H1 (cell line): ENCODE results near the gene SNX3. TPM values are rescaled to one million over a fixed set of nuclear protein-coding genes. Genes with fewer than 3 reads are reported as not detected.

Experiments
- CTCF ChIA-PET: fragments of 300-600 bp; sonication (Branson Sonifier 250); formaldehyde crosslinking; loops from one replicate; lab custom pipeline; 2021; ENCODE audit not compliant: partially characterized antibody; lab: Charles Lee
- POLR2A ChIA-PET: fragments of 300-600 bp; sonication (Branson Sonifier 250); formaldehyde crosslinking; loops from one replicate; lab custom pipeline; 2021; ENCODE audit warnings: inconsistent platforms; ENCODE audit not compliant: partially characterized antibody; lab: Charles Lee
- DNase-seq, 2 experiments: peaks; one replicate each; pipeline versions ENCODE4 v3.0.0 to v3.0.0-alpha.2; 2010 to 2022; ENCODE audit warnings: low spot score in 2 of 2, low read depth in 1 of 2, mixed read lengths in 1 of 2
- FAIRE-seq: peaks from 2 replicates; lab custom pipeline; 2011; peaks lifted over from hg19 to GRCh38; lab: Jason Lieb, UNC
- H2AFZ ChIP-seq: 2 replicates; pipeline ENCODE4 v1.8.1; 2012; ENCODE audit warnings: low read length, inconsistent platforms
- H2AK5ac ChIP-seq: 2 replicates; pipeline ENCODE4 v1.6.1; 2013; ENCODE audit warnings: low read depth, low read length
- H2BK120ac ChIP-seq: replicated peaks from 2 replicates; pipeline ENCODE3; 2013; ENCODE audit warnings: low read depth, low read length, inconsistent platforms
- H2BK12ac ChIP-seq: 2 replicates; pipeline ENCODE4 v1.6.1; 2013; ENCODE audit warnings: low read depth, low read length
- H2BK15ac ChIP-seq: 2 replicates; pipeline ENCODE4 v1.6.1; 2013; ENCODE audit warnings: low read length
- H2BK20ac ChIP-seq: 2 replicates; pipeline ENCODE4 v1.6.1; 2013; ENCODE audit warnings: low read length
- H2BK5ac ChIP-seq: 2 replicates; pipeline ENCODE4 v1.6.1; 2013; ENCODE audit warnings: low read depth, low read length
- H3K14ac ChIP-seq: 2 replicates; pipeline ENCODE4 v1.6.1; 2013; ENCODE audit warnings: inconsistent platforms; ENCODE audit not compliant: insufficient read length
- H3K18ac ChIP-seq: 2 replicates; pipeline ENCODE4 v1.6.1; 2013; ENCODE audit warnings: low read length; ENCODE audit errors: extremely low read depth
- H3K23ac ChIP-seq: 2 replicates; pipeline ENCODE4 v1.6.1; 2013; ENCODE audit warnings: inconsistent platforms; ENCODE audit not compliant: insufficient read length
- H3K23me2 ChIP-seq: 2 replicates; pipeline ENCODE4 v1.6.1; 2013; ENCODE audit warnings: low read depth, low read length
- H3K27ac ChIP-seq: 2 replicates; pipeline ENCODE4 v1.6.1; 2011; ENCODE audit warnings: low read depth, low read length, inconsistent platforms
- H3K27me3 ChIP-seq, 4 experiments: replicated peaks in 1 of 4; 1 replicate in 1 of 4; 2 replicates in 3 of 4; pipeline versions ENCODE4 v1.6.1 to v1.8.1; 2011 to 2013; ENCODE audit warnings: low read length in 3 of 4, mild to moderate bottlenecking in 3 of 4, inconsistent platforms in 2 of 4, mixed read lengths in 2 of 4, moderate library complexity in 1 of 4; ENCODE audit not compliant: control insufficient read depth in 3 of 4, insufficient read depth in 3 of 4; ENCODE audit errors: extremely low read depth in 1 of 4
- H3K36me3 ChIP-seq, 4 experiments: 2 replicates each; pipeline versions ENCODE4 v1.6.1 to v1.8.1; 2011 to 2013; ENCODE audit warnings: mild to moderate bottlenecking in 4 of 4, low read length in 3 of 4, moderate library complexity in 2 of 4, control low read depth in 1 of 4, inconsistent platforms in 1 of 4; ENCODE audit not compliant: insufficient read depth in 4 of 4, control insufficient read depth in 2 of 4
- H3K4ac ChIP-seq: replicated peaks from 2 replicates; pipeline ENCODE3; 2013; ENCODE audit warnings: low read length, low read depth, mixed read lengths, inconsistent platforms; ENCODE audit not compliant: insufficient read length
- H3K4me1 ChIP-seq, 4 experiments: replicated peaks in 1 of 4; 1 replicate in 1 of 4; 2 replicates in 3 of 4; pipeline versions ENCODE4 v1.6.1 to v1.8.1; 2011 to 2013; ENCODE audit warnings: low read length in 3 of 4, inconsistent platforms in 2 of 4, mixed read lengths in 1 of 4; ENCODE audit not compliant: insufficient read depth in 4 of 4, control insufficient read depth in 3 of 4
- H3K4me2 ChIP-seq, 2 experiments: 2 replicates each; pipeline versions ENCODE4 v1.6.1 to v1.8.1; 2011 to 2013; ENCODE audit warnings: low read depth in 2 of 2, low read length in 2 of 2, control low read depth in 1 of 2, inconsistent platforms in 1 of 2, mild to moderate bottlenecking in 1 of 2; ENCODE audit not compliant: insufficient read depth in 1 of 2
- H3K4me3 ChIP-seq, 4 experiments: fragments of 200-600, 300-600 bp in 1 of 4; sonication (generic), shearing (Covaris generic), sonication (Bioruptor Twin) in 1 of 4; 2 replicates each; pipeline versions ENCODE4 v1.5.1 to v1.8.1; 2011 to 2016; ENCODE audit warnings: low read length in 4 of 4, low read depth in 3 of 4, control low read depth in 2 of 4, inconsistent platforms in 2 of 4, mild to moderate bottlenecking in 2 of 4, mixed read lengths in 1 of 4, moderate library complexity in 1 of 4; ENCODE audit not compliant: insufficient read depth in 2 of 4; ENCODE audit errors: extremely low read depth in 1 of 4
- H3K56ac ChIP-seq: replicated peaks from 2 replicates; pipeline ENCODE3; 2013; ENCODE audit warnings: low read depth, mild to moderate bottlenecking, mixed read lengths, low read length, inconsistent platforms; ENCODE audit not compliant: insufficient read length
- H3K79me1 ChIP-seq: 2 replicates; pipeline ENCODE4 v1.6.1; 2013; ENCODE audit warnings: low read depth, low read length, control low read depth
- H3K79me2 ChIP-seq, 2 experiments: 2 replicates each; pipeline versions ENCODE4 v1.6.1 to v1.8.1; 2012 to 2013; ENCODE audit warnings: low read length in 2 of 2, mild to moderate bottlenecking in 2 of 2, inconsistent platforms in 1 of 2; ENCODE audit not compliant: insufficient read depth in 2 of 2, control insufficient read depth in 1 of 2
- H3K9ac ChIP-seq, 4 experiments: replicated peaks in 1 of 4; 1 replicate in 1 of 4; 2 replicates in 3 of 4; pipeline versions ENCODE4 v1.6.1 to v1.8.1; 2011 to 2013; ENCODE audit warnings: low read depth in 3 of 4, low read length in 3 of 4, control low read depth in 2 of 4, mild to moderate bottlenecking in 2 of 4, moderate library complexity in 2 of 4, inconsistent platforms in 1 of 4; ENCODE audit errors: extremely low read depth in 1 of 4
- H3K9me3 ChIP-seq, 2 experiments: 2 replicates each; pipeline versions ENCODE4 v1.6.1 to v1.8.1; 2012 to 2013; ENCODE audit warnings: mild to moderate bottlenecking in 2 of 2, moderate library complexity in 2 of 2, control low read depth in 1 of 2, inconsistent platforms in 1 of 2, low read depth in 1 of 2, low read length in 1 of 2, mixed read lengths in 1 of 2; ENCODE audit not compliant: insufficient read depth in 2 of 2
- H4K20me1 ChIP-seq, 2 experiments: replicated peaks in 1 of 2; 2 replicates each; pipeline versions ENCODE3 to v1.8.1; 2011 to 2013; ENCODE audit warnings: inconsistent platforms in 2 of 2, low read length in 2 of 2, mild to moderate bottlenecking in 1 of 2; ENCODE audit not compliant: insufficient read depth in 2 of 2, control insufficient read depth in 1 of 2
- H4K5ac ChIP-seq: 2 replicates; pipeline ENCODE4 v1.6.1; 2013; ENCODE audit warnings: low read length, low read depth, mixed read lengths, inconsistent platforms; ENCODE audit not compliant: insufficient read length
- H4K8ac ChIP-seq: 2 replicates; pipeline ENCODE4 v1.8.0; 2013; ENCODE audit warnings: mild to moderate bottlenecking, moderate library complexity, low read length, inconsistent platforms; ENCODE audit not compliant: insufficient read depth; ENCODE audit errors: extremely low read depth
- H4K91ac ChIP-seq: replicated peaks from 2 replicates; pipeline ENCODE3; 2013; ENCODE audit warnings: low read length, mixed read lengths, inconsistent platforms; ENCODE audit not compliant: insufficient read length
- CBX8 ChIP-seq: fragments of 300-800, 300-1000 bp; sonication (generic); IDR thresholded peaks from 2 replicates; pipeline ENCODE4 v1.7.1; 2016; ENCODE audit warnings: low read depth, low read length, borderline replicate concordance
- CTBP2 ChIP-seq: IDR thresholded peaks from 2 replicates; pipeline ENCODE4 v1.7.0; 2011; ENCODE audit warnings: borderline replicate concordance, mild to moderate bottlenecking, moderate library complexity, mixed read lengths, low read length; ENCODE audit not compliant: insufficient read depth, insufficient read length
- EZH2 ChIP-seq: fragments of 200-600 bp; sonication (generic); IDR thresholded peaks from 2 replicates; pipeline ENCODE4 v1.7.1; 2012; ENCODE audit warnings: low read depth, mild to moderate bottlenecking, moderate library complexity, low read length, inconsistent platforms; ENCODE audit not compliant: severe bottlenecking
- NANOG ChIP-seq: IDR thresholded peaks from 2 replicates; pipeline ENCODE4 v1.6.1; 2011; ENCODE audit warnings: low read length, low read depth, mild to moderate bottlenecking, inconsistent platforms; ENCODE audit not compliant: insufficient read depth, poor library complexity, severe bottlenecking
- SP4 ChIP-seq: IDR thresholded peaks from 2 replicates; pipeline ENCODE4 v1.6.1; 2012; ENCODE audit warnings: low read length, inconsistent platforms
- WGBS, 2 experiments: shearing (Covaris generic) in 1 of 2; methylation state at CpG; one replicate each; pipeline versions ENCODE4 v1.1.6 to v1.1.7; 2013 to 2015; ENCODE audit warnings: low lambda C conversion rate in 2 of 2, mixed read lengths in 2 of 2, inconsistent platforms in 1 of 2, low coverage in 1 of 2, missing lambda C conversion rate in 1 of 2; ENCODE audit not compliant: insufficient replicate concordance in 2 of 2, insufficient coverage in 1 of 2, insufficient read length in 1 of 2; ENCODE audit errors: extremely low coverage in 1 of 2, missing lambda C conversion rate in 1 of 2; 5-methylcytosine and 5-hydroxymethylcytosine counted together
- polyA plus RNA-seq, 7 experiments: library from polyadenylated mRNA; depleted of rRNA in 3 of 7; stranded (reverse) in 5 of 7; unstranded in 2 of 7; fragments of >200 nt in 5 of 7; fragments of 200-250 nt in 2 of 7; gene quantifications; 1 replicate in 5 of 7; 2 replicates in 1 of 7; 4 replicates in 1 of 7; pipeline versions ENCODE4 v1.2.1 to v1.2.3, GENCODE V29; 2011 to 2013; ENCODE audit warnings: missing spikeins in 2 of 7, mixed read lengths in 2 of 7
- total RNA-seq: library from RNA; stranded (reverse); fragmentation: NEBNext Ultra II Directional; extraction: Animal tissue kit (Norgen Biotek cat#: 25700); gene quantifications from 2 replicates; pipeline ENCODE4 v1.2.1, GENCODE V29; 2021
- TF ChIP-seq, protein P1 (sequence below), 3 experiments: IDR thresholded peaks; 1 replicate in 2 of 3; 2 replicates in 1 of 3; pipeline versions ENCODE4 v1.5.1 to v1.6.1; 2011; ENCODE audit warnings: low read length in 3 of 3, mild to moderate bottlenecking in 3 of 3, inconsistent platforms in 2 of 3, low read depth in 1 of 3, moderate library complexity in 1 of 3; ENCODE audit not compliant: insufficient read depth in 1 of 3; ENCODE audit errors: control extremely low read depth in 1 of 3

The SNX3 gene
- total and polyA plus RNA-seq, 2 of the 8 experiments (the other 6 are each of a cell fraction or from before 2014, with no cell fraction given) = 72.5 to 150 TPM

DNA sequence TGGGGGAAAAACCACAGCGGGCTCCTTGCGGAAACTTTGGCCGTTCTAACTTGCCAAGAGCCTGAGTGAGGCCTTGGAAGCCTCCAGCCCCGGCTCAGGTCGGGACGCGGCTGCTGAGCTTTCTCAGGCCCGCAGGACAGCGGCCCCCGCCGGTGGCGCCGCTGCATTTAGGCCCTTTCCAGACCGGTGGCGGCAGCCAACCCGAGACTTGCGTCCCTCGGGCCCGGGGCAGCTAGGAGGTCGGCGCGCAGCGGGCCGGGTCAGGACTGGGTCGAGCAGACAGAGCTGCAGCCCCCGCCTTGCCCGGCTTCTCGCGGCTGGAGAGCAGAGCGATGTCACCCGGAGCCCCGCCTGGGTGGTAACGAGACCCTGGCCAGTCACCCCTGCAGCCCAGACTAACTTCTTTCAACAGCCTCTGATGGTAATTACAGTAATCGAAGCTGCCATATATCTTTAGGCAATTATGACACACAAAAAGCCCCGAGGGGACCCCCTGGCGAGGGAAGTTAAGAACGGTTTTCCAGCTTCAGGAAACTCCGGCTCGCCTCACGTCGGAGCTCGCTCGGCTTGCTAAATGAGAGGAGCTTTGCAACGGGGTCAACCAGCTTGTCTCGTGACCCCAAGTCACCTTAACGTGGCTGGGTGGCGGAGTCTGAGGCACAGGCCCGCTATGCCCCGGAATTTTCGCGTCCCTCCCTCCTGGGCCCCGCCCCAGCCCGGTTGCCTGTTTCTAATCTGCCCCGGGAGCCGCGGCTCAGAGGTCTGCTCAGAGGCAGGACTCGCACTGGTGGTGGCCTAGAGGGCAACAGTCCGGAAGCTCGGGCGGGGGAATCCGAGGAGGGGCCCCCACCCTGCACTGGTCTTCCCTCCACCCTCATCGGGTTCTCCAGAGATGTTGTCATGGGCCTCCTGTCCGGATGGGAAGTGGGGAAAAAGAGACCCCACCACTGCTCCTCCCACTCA lies 92.1 kb downstream of the SNX3 start:
- FAIRE-seq = no peak
- H2AK5ac ChIP-seq = no peak overlapping the region
- no peaks in the 10 kb centered on the region for H3K9me3 ChIP-seq
- H3K79me2 ChIP-seq = no peaks in the 10 kb centered on the region
- H3K4me1 ChIP-seq = peaks cover 7 to 54% (median 37%) of the 10 kb centered on the region in 4 experiments
- no peak overlapping the region for H2BK120ac ChIP-seq
- H2BK12ac ChIP-seq = peak overlapping the region; percentile 92; the same call in 1 of the 2 replicates
- peak overlapping the region; percentile 57 for H4K8ac ChIP-seq
- no peak overlapping the region for H3K27ac ChIP-seq
- CTCF ChIA-PET = interaction anchor here (0.7 to 10.8 kb wide), 22 partner anchors 8 to 361 kb away, joined by 3 to 85 read pairs (median 3); no protein-coding TSS in a partner anchor
- no peak overlapping the region for H2BK20ac ChIP-seq
- H4K91ac ChIP-seq = no peak overlapping the region
- H3K14ac ChIP-seq = no peak overlapping the region
- no peak overlapping the region for H3K4ac ChIP-seq
- H3K36me3 ChIP-seq = peaks cover 0 to 5% (median 0%) of the 10 kb centered on the region in 4 experiments; a peak in 1 of 8 replicates
- H3K23ac ChIP-seq = no peak overlapping the region
- peaks cover 93 to 100% (median 97%) of the 10 kb centered on the region in 4 experiments for H3K27me3 ChIP-seq
- H2BK5ac ChIP-seq = no peak overlapping the region; the same call in 1 of the 2 replicates
- H4K20me1 ChIP-seq = peaks cover 28 to 35% of the 10 kb centered on the region in 2 experiments
- no peak overlapping the region for H4K5ac ChIP-seq
- no peaks in the 10 kb centered on the region for H3K79me1 ChIP-seq
- peak overlapping the region; percentile 76 to 83 for H3K4me2 ChIP-seq
- H3K18ac ChIP-seq = no peak overlapping the region; the same call in 1 of the 2 replicates
- POLR2A ChIA-PET = interaction anchor here (0.9 to 4.4 kb wide), 5 partner anchors 8 to 54 kb away, joined by 3 to 19 read pairs (median 7); no protein-coding TSS in a partner anchor
- H3K9ac ChIP-seq = no peak overlapping the region
- peaks cover 7% of the 10 kb centered on the region; the same call in 1 of the 2 replicates for H3K23me2 ChIP-seq
- 2% methylated on average over 60 of the region's 63 CpGs; no CpG with 5 or more reads in 1 of the 2 experiments for WGBS, 2 experiments
- H3K56ac ChIP-seq = no peak overlapping the region
- H3K4me3 ChIP-seq = peak overlapping the region in 3 of 4 experiments; percentile 9 to 49 (median 34); a peak in 4 of 8 replicates
- peak in 1 of 2 experiments; percentile 77 for DNase-seq
- H2AFZ ChIP-seq = no peak overlapping the region
- no peak overlapping the region; the same call in 1 of the 2 replicates for H2BK15ac ChIP-seq
- peak; percentile 16; the same call in 1 of the 2 replicates for TF ChIP-seq CBX8
- TF ChIP-seq EZH2 = peak; percentile 94
- TF ChIP-seq, protein P1, sequence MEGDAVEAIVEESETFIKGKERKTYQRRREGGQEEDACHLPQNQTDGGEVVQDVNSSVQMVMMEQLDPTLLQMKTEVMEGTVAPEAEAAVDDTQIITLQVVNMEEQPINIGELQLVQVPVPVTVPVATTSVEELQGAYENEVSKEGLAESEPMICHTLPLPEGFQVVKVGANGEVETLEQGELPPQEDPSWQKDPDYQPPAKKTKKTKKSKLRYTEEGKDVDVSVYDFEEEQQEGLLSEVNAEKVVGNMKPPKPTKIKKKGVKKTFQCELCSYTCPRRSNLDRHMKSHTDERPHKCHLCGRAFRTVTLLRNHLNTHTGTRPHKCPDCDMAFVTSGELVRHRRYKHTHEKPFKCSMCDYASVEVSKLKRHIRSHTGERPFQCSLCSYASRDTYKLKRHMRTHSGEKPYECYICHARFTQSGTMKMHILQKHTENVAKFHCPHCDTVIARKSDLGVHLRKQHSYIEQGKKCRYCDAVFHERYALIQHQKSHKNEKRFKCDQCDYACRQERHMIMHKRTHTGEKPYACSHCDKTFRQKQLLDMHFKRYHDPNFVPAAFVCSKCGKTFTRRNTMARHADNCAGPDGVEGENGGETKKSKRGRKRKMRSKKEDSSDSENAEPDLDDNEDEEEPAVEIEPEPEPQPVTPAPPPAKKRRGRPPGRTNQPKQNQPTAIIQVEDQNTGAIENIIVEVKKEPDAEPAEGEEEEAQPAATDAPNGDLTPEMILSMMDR (IDR thresholded peaks at IDR 0.05; ENCODE audit: control extremely low read depth in 1 of 3, insufficient read depth in 1 of 3, low read depth in 1 of 3, low read length in 3 of 3) = peak in 2 of 3 experiments; percentile 23 to 34; a peak in 3 of 4 replicates
- peak; percentile 53 for TF ChIP-seq CTBP2
- TF ChIP-seq SP4 = no peak
- no peak for TF ChIP-seq NANOG
